K562 (cell line): ENCODE results near the gene NPEPL1. TPM values are rescaled to one million over a fixed set of nuclear protein-coding genes. Genes with fewer than 3 reads are reported as not detected.

Experiments used
- ATAC-seq: fragments of 200-7000 bp; cut with Tn5 transposase; 3 replicates; pipeline ENCODE4 v1.9.1; 2020; ENCODE audit warnings: moderate library complexity
- BruUV-seq: library from RNA; stranded (reverse); fragments of 400-500 nt; replicated peaks from 2 replicates; lab custom pipeline; 2021; lab: Mats Ljungman, UMichigan
- CTCF ChIA-PET: fragments of 300-600 bp; formaldehyde crosslinking; extraction: SDS; loops from one replicate; lab custom pipeline; 2021; ENCODE audit warnings: low intra/inter-chr PET ratio; lab: Yijun Ruan, JAX
- POLR2A ChIA-PET: fragments of 300-600, 350-650 bp; sonication (Branson Sonifier 250); formaldehyde crosslinking; extraction: SDS; loops from one replicate; lab custom pipeline; 2021; ENCODE audit warnings: antibody characterized with exemption, inconsistent platforms; lab: Yijun Ruan, JAX
- DNase-seq, 4 experiments: peaks; one replicate each; pipeline versions ENCODE4 v3.0.0 to v3.0.0-alpha.2; 2011 to 2018; ENCODE audit warnings: low spot score in 3 of 4, mixed read lengths in 3 of 4; ENCODE audit errors: extremely low read depth in 1 of 4
- FAIRE-seq: peaks from 2 replicates; lab custom pipeline; 2011; peaks lifted over from hg19 to GRCh38; lab: Jason Lieb, UNC
- H2AFZ ChIP-seq: 2 replicates; pipeline ENCODE4 v1.6.0; 2011; ENCODE audit warnings: low read depth, low read length, control low read depth, inconsistent platforms
- H3K27ac ChIP-seq: fragments of 200-600 bp; 3 replicates; pipeline ENCODE4 v1.8.0; 2011; ENCODE audit warnings: low read depth, mild to moderate bottlenecking, control low read depth, inconsistent platforms, low read length, moderate library complexity, mixed read lengths; ENCODE audit errors: extremely low read depth
- H3K27me3 ChIP-seq, 2 experiments: fragments of 300-600 bp in 1 of 2; 2 replicates in 1 of 2; 3 replicates in 1 of 2; pipeline versions ENCODE4 v1.6.0 to v1.8.0; 2011; ENCODE audit warnings: inconsistent platforms in 2 of 2, low read length in 2 of 2, mild to moderate bottlenecking in 1 of 2, mixed read lengths in 1 of 2, moderate library complexity in 1 of 2; ENCODE audit not compliant: control insufficient read depth in 2 of 2, insufficient read depth in 2 of 2
- H3K36me3 ChIP-seq: fragments of 300-600 bp; 3 replicates; pipeline ENCODE4 v1.8.0; 2011; ENCODE audit warnings: mild to moderate bottlenecking, low read length, inconsistent platforms; ENCODE audit not compliant: control insufficient read depth, insufficient read depth
- H3K4me1 ChIP-seq, 2 experiments: fragments of 200-600 bp in 1 of 2; replicated peaks in 1 of 2; 2 replicates in 1 of 2; 3 replicates in 1 of 2; pipeline versions ENCODE4 v1.5.1 to v1.8.0; 2011; ENCODE audit warnings: inconsistent platforms in 2 of 2, low read length in 2 of 2, mild to moderate bottlenecking in 1 of 2, mixed read lengths in 1 of 2, moderate library complexity in 1 of 2; ENCODE audit not compliant: control insufficient read depth in 2 of 2, insufficient read depth in 2 of 2
- H3K4me2 ChIP-seq: 2 replicates; pipeline ENCODE4 v1.6.1; 2011; ENCODE audit warnings: low read length, control low read depth, inconsistent platforms, mixed read lengths; ENCODE audit not compliant: insufficient read depth
- H3K4me3 ChIP-seq: fragments of 200-600 bp; sonication (generic), shearing (Covaris generic); 2 replicates; pipeline ENCODE4 v1.5.1; 2016; ENCODE audit warnings: control low read depth, inconsistent platforms
- H3K79me2 ChIP-seq: fragments of 200-600 bp; 3 replicates; pipeline ENCODE4 v1.8.0; 2011; ENCODE audit warnings: low read length, inconsistent platforms; ENCODE audit not compliant: control insufficient read depth, insufficient read depth
- H3K9ac ChIP-seq, 2 experiments: 2 replicates each; pipeline versions ENCODE4 v1.6.0 to v1.6.1; 2011; ENCODE audit warnings: low read depth in 2 of 2, low read length in 2 of 2, control low read depth in 1 of 2, inconsistent platforms in 1 of 2, mild to moderate bottlenecking in 1 of 2, mixed read lengths in 1 of 2; ENCODE audit not compliant: insufficient read depth in 1 of 2
- H3K9me1 ChIP-seq: one replicate; pipeline ENCODE4 v1.6.0; 2011; ENCODE audit warnings: inconsistent platforms, mild to moderate bottlenecking, low read length, moderate library complexity; ENCODE audit not compliant: control insufficient read depth, insufficient read depth
- H3K9me3 ChIP-seq: replicated peaks from 2 replicates; pipeline ENCODE4 v1.5.1; 2011; ENCODE audit warnings: low read depth, low read length, inconsistent platforms; ENCODE audit not compliant: control insufficient read depth, insufficient read depth
- H4K20me1 ChIP-seq: replicated peaks from 2 replicates; pipeline ENCODE4 v1.6.1; 2011; ENCODE audit warnings: low read length, inconsistent platforms, mixed read lengths; ENCODE audit not compliant: control insufficient read depth, insufficient read depth
- DIDO1 ChIP-seq: fragments of 450-650 bp; IDR thresholded peaks from 2 replicates; pipeline ENCODE4 v1.6.1; 2016; ENCODE audit warnings: low read depth, missing biosample characterization, missing genetic modification characterization
- RBM39 ChIP-seq: fragments of 200-400 bp; formaldehyde crosslinking; optimal IDR thresholded peaks from 2 replicates; pipeline ENCODE3; 2018; ENCODE audit warnings: low read depth, low read length
- ZNF57 ChIP-seq: fragments of 450-650 bp; formaldehyde crosslinking; IDR thresholded peaks from 2 replicates; pipeline ENCODE4 v1.4.0; 2020; ENCODE audit warnings: mild to moderate bottlenecking, moderate library complexity
- WGBS: fragments of 100-300 bp; shearing (Covaris generic); methylation state at CpG from one replicate; pipeline ENCODE4 v1.1.6; 2016; ENCODE audit warnings: low coverage, mixed read lengths; ENCODE audit not compliant: insufficient coverage; ENCODE audit errors: missing lambda C conversion rate; 5-methylcytosine and 5-hydroxymethylcytosine counted together
- in situ Hi-C: fragments of 300-500 bp; cut with MboI; formaldehyde crosslinking; loops from 4 replicates; pipeline ENCODE4 v1.15.0; 2018; ENCODE audit warnings: inconsistent platforms, mixed read lengths
- intact Hi-C: fragments of 100-400 bp; cut with micrococcal nuclease; formaldehyde crosslinking; loops from 2 replicates; pipeline ENCODE4 v1.14.2; 2022
- polyA plus RNA-seq, 8 experiments: library from polyadenylated mRNA; depleted of rRNA in 4 of 8; stranded (reverse) in 5 of 8; unstranded in 3 of 8; fragments of >200 nt; fragmentation: Nextera tagmentation in 2 of 8; fragmentation: Illumina TruSeq in 1 of 8; extraction: Ambion mirVana in 2 of 8; extraction: Trizol in 1 of 8; gene quantifications; 2 replicates each; pipeline versions ENCODE4 v1.2.1 to v1.2.3, GENCODE V29; 2011 to 2014; ENCODE audit warnings: inconsistent platforms in 1 of 8, missing spikeins in 1 of 8
- total RNA-seq, 7 experiments: library from RNA; depleted of rRNA in 6 of 7; stranded (reverse); fragments of >200 nt in 6 of 7; fragmentation: Illumina TruSeq in 2 of 7; extraction: Trizol in 2 of 7; gene quantifications; 2 replicates each; pipeline versions ENCODE4 v1.2.1 to v1.2.3, GENCODE V29; 2011 to 2021; ENCODE audit warnings: low replicate concordance in 1 of 7

NPEPL1 gene
- total and polyA plus RNA-seq, 9 of the 15 experiments (the other 6 are each of a cell fraction or from before 2014, with no cell fraction given), result 0.04 to 5.6 (median 0.94) TPM

GRCh38 chr20:58715801-58716475 lies 23.3 kb downstream of the NPEPL1 start:
- Histone ChIP-seq H3K4me2 (no peak overlapping the region), H3K4me1 (peaks cover 0 to 27% of the 10 kb centered on the region in 2 experiments; a peak in 1 of 5 replicates), H3K27ac (no peak overlapping the region), H3K9ac (no peak overlapping the region), H3K9me1 (no peaks in the 10 kb centered on the region), H2AFZ (no peak overlapping the region), H3K27me3 (peaks cover 4 to 77% of the 10 kb centered on the region in 2 experiments; a peak in 3 of 5 replicates), H3K4me3 (no peak overlapping the region), H4K20me1 (no peaks in the 10 kb centered on the region), H3K36me3 (no peaks in the 10 kb centered on the region), H3K79me2 (no peaks in the 10 kb centered on the region), H3K9me3 (no peaks in the 10 kb centered on the region)
- DNase-seq (no peak), ATAC-seq (no peak), FAIRE-seq (no peak)
- intact Hi-C loops, result no loop called here
- BruUV-seq, result no TSS peak
- in situ Hi-C loops, result no loop called here
- TF ChIP-seq RBM39 (no peak), DIDO1 (tag) (no peak), ZNF57 (CRISPR knock-in tag) (no peak)
- ChIA-PET CTCF (no interaction called here), POLR2A (interaction anchor here (0.6 to 0.7 kb wide), 2 partner anchors 10 to 15 kb away, joined by 3 read pairs; no protein-coding TSS in a partner anchor)
- WGBS, result 18% methylated on average over 15 of the region's 18 CpGs
